ENCODE data around the gene ITGB2.
"Not testable (repeated sequence)": the region's sequence is repeated elsewhere in the genome, so short reads cannot be mapped to it uniquely, and the experiment has no call there.

Gene ITGB2

DNA sequence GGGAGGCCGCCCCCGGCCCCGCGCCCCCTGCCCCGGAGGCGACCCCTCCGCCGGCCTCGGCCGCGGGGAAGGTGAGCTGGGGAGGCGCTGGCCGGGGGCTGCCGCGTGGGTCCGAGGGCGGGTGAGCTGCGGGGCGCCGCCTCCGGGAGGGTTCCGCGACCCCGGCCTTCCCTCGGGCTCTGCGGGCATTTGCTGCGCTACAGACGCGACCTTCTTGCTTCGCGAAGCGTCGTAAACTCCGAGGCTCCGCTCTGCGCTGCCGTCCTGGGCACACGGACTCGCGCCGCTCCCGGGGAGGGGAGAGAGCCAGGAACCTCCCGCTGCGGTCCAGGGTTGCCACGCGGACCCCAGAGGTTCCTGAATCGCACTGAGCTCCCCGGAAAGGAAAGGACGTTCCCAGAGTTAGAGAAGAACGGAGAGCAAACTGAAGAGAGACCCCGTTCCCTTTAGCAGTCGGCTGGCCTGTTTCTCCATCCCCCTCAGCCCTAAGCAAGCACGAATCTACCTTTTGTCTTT lies 19.5 kb upstream of the ITGB2 start:
- DNase-seq (ENCODE audit: low read depth), result no peak

DNA sequence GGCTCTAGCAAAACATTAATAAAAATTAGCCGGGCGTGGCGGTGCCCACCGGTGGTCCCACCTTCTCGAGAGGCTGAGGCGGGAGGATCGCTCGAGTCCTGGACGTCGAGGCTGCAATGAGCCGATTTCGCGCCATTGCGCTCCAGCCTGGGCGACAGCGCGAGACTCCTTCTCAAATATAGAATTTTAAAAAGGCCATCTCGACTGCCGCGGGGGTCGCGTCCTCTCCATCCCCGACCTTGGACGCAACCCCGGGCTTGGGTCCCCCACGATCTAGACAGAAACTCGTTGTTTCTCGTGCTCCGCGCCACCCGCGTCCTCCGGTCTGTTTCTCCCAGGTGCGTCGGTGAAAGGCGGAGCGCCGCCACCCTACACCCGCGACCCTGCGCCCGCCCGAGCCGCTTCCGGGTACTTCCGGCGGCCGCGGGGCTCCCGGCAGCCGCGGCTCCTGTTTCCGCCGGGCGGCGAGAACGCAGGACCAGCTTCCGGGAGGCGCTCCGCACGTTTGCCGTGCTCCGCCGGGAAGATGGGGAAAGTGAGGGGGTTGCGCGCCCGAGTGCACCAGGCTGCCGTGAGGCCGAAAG lies 18.9 kb upstream of the ITGB2 start, which contains the start of gene SLX9:
TSS of gene SLX9 (plus strand) at position 498 of the 584 bp plus-strand sequence. CDS start at position 527, 29 bp downstream.
- peak; percentile 74 for DNase-seq (ENCODE audit: low read depth)

DNA sequence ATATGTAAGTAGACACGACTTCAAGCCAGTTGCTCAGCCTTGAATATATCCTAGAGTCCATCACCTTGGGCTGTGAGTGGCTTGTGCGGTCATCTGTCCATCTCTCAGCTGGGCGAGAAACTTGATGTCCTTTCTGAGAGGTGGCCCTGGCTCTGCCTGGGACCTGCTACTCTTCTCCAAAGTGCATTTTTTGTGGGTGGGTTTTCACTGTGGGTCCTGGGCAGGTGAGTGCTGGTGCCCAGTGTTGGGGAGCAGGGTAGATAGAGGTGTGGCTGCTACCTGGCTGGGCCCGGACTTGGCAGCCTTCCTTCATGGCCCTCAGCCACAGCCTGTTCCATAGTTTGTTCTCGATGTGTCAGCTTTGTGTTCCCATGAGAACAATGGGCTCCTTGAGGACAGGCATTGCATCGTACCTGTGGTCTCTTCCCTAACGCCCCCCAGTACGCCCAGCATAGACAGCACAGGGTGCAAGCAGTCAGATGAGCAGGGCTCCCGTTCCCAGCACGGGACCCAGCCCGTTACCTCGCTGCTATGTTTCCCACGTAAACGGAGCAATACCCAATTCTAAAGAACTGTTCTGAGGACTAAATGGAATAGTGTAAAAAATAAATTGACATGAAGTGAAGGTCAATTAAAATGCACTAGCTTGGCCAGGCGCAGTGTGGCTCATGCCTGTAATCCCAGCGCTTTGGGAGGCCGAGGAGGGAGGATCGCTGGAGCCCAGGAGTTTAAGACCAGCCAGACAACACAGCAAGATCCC lies 18.3 kb upstream of the ITGB2 start:
- no peak for DNase-seq (ENCODE audit: low read depth)

DNA sequence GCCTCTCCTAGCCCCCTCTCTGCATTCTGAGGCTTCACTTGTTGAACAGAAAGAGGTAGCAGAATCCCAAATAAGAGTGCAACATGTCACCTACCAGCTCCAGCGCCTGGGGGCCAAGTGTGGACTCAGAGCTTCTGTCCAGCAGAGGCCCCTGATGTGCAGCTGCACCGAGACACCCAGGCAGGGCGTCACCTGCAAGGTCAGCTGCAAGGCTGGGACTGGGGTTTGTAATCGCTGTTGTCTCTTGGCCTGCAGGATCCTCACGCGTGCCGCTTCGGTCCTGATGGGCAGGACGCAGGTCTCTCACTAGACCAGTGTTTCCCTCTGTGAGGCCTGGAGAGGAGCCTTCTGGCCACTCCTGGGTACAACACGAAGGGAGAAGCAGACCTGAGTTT lies 14.8 kb upstream of the ITGB2 start:
- no peak for DNase-seq (ENCODE audit: low read depth)

DNA sequence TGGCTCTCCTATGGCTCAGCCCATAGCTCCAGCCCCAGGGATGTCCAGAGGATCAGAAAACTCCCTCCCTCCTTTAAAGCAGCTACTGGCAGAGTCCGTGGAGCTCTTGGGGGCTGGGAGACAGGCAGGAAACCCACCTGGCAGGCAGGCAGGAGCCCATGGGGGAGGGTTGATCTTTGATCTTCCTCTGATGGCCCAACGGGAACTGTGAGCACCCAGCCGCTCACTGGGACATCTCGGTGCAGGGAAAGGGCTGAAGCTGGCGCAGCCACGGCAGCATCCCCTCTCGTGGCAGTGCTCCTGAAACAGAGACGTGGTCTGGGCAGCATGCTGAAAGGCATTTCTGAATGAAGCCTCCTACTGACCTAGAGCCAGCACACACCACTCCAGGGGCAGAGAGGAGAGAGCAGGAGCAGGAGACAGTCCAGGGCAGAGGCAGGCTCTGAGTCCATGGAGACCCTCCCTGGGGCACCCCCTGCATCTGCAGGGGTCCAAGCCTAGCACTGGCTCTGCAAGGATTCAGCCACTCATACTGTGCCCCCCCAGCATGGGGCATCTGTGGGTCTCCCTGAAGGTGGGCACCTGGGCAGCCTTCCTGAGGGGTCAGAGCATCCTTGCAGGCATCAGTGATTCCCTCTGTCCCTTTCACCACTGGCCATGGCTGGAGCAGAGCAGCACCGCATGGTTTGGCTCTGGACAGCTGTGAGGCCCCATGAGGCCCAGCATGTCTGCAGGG lies 14.3 kb upstream of the ITGB2 start:
- DNase-seq (ENCODE audit: low read depth), result no peak

DNA sequence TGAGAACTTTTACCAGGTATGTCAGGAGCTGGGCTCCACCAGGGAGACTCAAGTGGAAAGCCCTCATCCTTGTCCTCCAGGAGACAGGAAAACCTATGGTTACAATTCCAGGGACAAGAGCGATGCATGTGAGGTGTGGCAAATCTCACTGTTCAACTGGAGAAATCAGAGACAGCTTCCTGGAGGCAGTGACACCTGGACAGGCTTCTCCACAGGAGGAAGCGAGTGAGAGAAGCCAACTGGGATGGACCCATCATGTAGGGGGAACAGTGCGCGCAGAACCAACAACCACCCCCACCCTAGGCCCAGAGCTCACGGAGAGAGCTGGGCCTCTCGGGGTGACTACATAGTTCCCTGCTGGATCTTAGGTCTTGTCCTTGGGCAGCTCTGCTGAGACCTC lies 13.6 kb upstream of the ITGB2 start:
- no peak for DNase-seq (ENCODE audit: low read depth)

DNA sequence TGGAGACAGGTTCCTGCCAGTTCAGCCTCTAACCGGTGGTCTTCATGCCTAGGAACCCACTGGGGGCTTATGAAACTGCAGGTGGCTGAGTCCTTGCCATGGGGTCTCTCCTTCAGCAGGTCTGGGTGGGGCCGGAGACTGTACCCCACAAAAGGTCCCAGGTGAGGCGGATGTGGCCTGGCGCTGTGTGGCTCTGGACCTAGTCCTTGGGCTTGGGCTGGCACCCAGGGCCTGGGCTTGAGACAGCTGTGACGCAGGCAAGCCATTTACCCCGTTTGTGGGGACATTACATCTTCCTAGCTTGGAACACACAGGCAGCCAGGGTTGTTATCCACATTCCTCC lies 13.2 kb upstream of the ITGB2 start:
- DNase-seq (ENCODE audit: low read depth), result no peak

DNA sequence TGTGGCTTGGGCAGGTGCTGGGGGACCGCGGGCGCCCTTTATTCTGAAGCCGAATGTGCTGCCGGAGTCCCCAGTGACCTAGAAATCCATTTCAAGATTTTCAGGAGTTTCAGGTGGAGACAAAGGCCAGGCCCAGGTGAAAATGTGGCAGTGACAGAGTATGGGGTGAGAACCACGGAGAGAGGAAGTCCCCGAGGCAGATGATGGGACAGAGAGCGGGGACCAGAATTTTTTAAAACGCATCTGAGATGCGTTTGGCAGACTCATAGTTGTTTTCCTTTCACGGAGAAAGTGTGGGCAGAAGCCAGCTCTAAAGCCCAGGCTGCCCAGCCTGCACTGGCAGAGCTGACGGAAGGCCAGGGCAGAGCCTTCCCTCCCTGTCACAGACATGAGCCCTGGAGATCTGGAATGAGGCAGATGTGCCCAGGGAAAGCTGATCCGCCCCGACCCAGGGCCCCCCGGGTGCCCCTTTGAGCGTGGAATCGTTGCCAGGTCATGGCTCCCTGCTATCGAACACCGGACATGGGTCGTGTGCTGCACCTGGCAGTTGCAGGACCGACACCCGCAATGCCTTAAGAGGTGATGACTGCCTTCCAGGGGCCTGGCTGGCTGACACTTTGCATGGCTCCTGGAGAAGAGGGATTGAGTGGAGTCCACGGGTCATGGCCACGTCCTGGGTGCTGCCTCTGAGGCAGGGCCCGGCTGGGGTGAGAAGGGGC lies 12.7 kb upstream of the ITGB2 start:
- DNase-seq (ENCODE audit: low read depth), result no peak

DNA sequence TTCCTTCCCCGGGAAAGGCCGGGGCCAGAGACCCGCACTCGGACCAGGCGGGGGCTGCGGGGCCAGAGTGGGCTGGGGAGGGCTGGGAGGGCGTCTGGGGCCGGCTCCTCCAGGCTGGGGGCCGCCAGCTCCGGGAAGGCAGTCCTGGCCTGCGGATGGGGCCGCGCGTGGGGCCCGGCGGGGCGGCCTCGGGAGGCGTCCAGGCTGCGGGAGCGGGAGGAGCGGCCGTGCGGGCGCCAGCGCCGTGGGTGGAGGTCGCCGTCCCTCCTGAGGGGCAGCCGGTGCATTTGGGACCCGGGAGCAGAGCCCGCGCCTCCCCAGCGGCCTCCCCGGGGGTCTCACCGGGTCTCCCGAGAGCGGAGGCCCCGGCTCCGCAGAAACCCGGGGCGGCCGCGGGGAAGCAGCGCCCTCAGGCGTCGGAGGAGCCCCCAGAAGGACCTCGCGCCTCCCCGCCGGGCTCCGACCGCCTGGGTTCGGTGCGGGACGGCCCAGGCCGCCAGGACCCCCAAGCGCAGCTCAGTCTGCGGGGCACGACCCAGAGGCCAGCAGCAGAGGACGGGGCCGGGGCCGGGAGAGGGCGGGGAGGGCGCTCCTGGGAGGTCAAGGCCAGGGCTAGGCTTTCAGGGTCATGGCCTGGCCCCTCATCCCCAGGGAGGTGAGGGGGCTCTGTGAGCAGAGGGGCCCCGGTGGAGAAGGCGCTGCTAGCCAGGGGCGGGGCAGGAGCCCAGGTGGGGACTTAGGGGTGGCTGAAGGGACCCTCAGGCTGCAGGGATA lies 11.9 kb upstream of the ITGB2 start:
- DNase-seq (ENCODE audit: low read depth), result peak; percentile 64

DNA sequence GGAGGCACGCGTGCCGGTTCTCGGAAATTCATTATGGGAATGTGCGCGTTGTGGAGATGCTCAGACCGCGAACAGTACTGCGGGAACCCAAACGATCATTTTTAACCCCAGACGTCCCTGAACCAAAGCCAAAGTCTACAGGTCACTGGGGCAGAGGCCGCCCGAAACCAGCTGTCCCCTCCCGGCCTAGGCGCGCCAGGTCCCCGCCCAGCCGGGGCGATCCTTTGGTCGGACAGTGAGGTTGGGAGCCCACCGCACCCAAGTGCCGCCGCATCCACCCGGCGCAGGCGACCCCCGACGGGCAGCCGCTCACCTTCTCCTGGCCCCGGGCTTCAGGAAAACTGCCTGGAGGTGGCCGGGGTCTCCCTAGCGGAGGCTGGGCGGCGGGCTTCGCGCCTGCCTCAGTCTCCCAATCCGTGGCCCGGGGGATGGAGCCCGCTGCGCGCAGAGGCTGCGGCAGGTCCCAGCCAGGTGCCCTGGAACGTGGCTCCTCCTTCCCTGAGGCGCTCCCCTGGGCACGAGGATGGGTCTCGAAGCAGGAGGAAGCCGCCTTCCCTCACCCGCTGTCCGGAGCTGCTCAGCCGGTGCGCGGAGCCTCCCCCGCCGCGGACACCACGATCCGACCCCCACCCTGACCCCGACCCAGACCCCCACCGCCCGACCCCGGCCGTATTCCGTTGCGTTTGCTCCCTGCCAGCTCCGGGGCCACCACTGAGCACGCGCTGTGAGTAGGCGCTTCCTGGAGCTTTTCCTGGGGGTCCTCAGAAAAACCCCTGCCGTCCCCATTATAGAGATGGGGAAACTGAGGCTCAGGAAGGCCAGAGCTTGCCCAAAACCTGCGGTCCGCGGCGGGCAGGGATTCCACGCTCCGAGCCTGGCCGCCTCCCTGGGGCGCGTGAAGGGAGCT lies 11.1 kb upstream of the ITGB2 start:
- DNase-seq (ENCODE audit: low read depth), result no peak

DNA sequence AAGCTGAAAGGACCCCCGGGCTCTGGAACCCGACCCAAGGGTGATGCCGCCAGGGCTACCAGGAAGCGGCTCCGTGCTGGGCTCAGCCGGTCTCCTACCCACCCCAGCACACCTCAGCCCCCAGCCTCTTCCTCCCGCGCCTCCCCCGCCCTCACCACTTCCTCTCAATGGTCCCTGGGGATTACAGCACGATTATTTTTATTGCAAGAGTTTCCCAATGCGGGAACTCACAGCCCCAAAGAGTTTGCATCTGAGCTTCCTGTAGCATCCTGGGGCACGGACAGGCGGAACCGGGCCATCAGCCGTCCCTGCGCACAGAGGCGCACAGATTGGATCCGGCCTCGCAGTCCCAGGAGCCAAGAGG lies 10.4 kb upstream of the ITGB2 start:
- DNase-seq (ENCODE audit: low read depth), result no peak

DNA sequence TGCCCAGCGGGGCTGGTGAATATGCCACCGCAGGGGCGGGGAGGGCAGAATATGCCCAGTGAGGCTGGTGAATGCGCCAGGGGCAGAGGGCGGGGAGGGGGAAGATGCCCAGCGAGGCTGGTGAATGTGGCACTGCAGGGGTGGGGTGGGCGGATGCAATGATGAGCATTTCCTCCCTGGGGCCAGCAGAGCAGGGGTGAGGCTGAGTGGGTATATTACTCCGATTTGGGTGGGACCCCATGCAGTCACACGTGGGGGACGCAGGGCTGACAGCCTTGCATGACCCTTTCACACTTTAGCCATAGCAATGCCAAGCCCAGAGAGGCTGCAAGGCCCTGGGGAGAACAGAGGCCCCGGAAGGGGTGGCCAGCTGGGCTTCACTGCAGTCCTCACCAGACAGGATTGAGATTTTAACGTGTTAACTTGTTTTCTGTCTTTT lies 9.9 kb upstream of the ITGB2 start:
- DNase-seq (ENCODE audit: low read depth), result no peak

DNA sequence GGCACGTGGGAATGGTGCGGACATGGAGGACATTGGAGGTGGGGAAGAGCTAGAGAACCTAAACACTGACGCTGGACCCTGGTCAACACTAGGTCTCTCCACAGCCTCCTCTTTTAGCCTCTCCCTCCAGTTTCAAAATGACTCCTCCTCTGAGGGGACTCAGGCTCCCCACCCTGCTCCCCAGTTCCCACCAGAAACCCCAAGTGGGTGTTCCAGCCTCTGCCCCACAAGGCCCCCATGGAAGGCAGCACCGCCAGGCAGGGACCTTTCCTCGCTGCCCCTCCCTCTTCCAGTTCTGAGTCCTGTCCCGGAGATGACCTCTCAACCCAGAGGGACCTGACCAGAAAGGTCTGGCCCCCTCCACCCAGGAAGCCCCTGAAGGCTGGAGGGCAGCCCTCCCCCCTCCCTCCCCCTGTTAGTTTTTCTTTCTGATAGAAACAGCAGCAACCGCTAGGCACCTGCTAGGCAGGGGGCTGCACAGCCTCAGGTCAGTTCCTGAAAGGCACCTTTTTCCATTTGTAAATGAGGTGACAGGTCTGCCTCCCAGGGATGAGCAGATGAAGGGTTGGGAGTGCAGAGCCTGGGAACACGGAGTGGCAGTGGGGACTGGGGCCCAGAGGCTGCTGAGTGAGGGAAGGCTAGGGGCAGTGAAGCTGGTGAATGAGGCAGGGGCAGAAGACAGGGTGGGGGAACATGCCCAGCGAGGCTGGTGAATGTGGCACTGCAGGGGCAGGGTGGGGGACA lies 9.3 kb upstream of the ITGB2 start:
- DNase-seq (ENCODE audit: low read depth), result no peak

DNA sequence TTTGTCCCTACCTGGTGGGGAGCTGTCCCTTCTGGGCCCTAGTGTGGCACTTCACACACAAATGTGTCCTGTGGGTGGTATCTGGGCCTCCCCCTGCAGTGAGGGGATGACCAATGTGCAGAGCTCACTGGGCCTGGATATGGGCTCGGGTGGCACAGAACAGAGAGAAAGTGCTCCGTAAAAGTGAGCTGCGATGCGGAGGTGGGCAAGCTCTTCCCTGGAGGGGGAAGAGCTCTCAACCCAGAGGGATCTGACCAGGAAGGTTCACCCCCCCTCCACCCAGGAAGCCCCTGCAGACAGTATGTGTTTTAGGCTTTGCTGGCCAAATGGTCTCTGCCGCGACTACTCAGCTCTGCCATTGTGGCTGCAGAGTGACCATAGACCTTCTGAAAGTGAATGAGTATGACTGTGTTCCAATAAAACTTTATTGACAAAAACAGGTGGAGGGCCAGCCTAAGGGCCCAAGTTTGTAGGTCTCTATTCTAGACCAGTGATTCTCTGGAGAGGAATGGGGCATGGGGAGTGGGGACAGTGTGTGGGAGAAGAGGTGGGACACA lies 8.6 kb upstream of the ITGB2 start:
- DNase-seq (ENCODE audit: low read depth), result no peak

DNA sequence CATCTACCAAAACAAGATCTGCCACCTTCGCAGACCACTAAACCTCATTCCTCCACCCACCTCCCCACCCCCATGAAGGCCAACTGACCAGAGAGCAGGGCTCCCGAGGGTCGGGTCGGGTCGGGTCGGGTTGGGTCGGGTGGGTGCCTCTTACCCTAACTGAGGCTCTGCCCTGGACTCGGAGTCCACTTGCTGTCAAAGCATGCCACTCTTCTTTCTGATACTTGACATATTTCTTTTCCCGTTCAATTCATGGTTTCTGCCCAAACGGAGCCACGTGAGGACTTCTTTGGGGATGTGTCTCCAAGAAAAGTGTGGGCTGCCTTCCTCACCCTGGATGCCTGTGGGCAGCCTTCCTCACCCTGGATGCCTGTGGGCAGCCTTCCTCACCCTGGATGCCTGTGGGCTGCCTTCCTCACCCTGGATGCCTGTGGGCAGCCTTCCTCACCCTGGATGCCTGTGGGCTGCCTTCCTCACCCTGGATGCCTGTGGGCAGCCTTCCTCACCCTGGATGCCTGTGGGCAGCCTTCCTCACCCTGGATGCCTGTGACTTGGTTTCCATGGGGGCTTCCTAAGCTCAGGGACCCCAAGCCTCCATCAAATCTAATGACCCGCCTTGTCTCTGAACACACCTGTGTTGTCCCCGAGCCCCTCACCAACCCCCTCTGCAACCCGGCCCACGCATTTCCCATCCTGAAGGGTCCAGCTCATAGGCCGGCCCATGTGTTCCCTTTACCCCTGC lies 8.0 kb upstream of the ITGB2 start:
- DNase-seq (ENCODE audit: low read depth), result not testable (repeated sequence)

DNA sequence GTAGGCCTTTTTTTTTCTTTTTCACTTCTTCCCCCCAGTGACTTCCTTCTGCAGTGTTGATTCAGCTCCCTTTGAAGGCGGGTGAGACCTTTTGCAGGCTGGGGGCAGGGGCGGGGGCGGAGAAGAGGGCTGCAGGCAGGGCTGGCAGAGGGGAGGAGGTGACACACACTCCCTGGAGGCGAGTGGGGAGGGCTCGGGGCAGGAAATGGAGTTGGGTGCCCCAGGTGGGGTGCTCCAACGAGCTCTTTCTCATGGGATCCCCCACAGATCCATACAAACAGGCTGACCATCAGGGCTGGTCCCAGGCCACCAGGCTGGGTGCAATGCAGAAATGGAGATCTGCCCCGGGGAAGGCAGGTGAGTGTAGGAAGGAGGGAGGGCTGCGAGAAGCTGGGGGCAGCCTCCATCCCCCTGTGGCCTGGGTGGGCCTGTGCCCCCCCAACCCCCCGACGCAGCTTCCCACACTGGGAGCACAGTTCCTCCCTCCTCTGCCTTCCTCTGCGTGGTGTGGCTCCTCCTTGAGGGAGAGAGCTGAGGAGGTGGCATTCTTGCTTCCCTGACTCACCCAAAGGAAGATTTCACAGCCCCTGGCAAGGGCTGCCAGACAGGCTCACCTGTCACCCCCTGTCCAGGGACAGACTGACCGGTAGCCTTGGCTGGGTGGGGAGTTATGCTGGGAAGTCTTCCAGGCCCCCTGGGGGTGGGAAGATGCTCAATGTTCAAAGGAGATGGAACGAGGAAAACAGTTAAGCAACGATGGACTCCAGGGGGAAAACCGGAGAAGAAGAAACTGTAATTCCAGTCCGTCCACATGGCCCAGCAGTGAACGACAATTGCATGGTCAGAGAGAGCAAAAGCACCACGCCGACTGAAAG lies 7.1 kb upstream of the ITGB2 start:
- DNase-seq (ENCODE audit: low read depth), result peak; percentile 82

DNA sequence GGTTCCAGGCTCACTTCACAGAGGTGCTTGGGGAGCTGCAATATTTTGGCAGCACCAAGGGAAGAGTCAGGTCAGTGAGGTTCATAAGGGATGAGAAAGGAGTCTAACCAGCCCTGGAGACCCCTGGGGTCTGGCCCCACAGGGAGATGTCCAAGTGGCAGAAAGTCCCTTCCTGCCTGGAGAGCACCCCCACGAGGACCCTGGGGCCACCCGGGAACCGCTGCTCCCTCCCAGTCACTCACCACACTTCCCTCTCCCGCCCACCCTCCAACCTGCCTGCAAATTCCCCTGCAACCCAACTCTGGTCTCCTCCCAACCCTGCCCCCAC lies 6.5 kb upstream of the ITGB2 start:
- DNase-seq (ENCODE audit: low read depth), result no peak
